BLaER1 (cell line): ENCODE results near the gene OBSCN.

ENCODE experiments used
- H3K27ac ChIP-seq: shearing (Covaris generic); formaldehyde crosslinking; 2 replicates; pipeline ENCODE4 v1.8.1; 2022
- H3K27me3 ChIP-seq: shearing (Covaris generic); formaldehyde crosslinking; 2 replicates; pipeline ENCODE4 v1.8.1; 2022
- H3K36me3 ChIP-seq: shearing (Covaris generic); formaldehyde crosslinking; 2 replicates; pipeline ENCODE4 v1.8.1; 2022
- H3K4me1 ChIP-seq: shearing (Covaris generic); formaldehyde crosslinking; 2 replicates; pipeline ENCODE4 v1.8.1; 2022
- H3K4me2 ChIP-seq: shearing (Covaris generic); formaldehyde crosslinking; 2 replicates; pipeline ENCODE4 v1.8.1; 2022
- H3K4me3 ChIP-seq: shearing (Covaris generic); formaldehyde crosslinking; 2 replicates; pipeline ENCODE4 v1.8.1; 2022
- H3K9ac ChIP-seq: shearing (Covaris generic); formaldehyde crosslinking; 2 replicates; pipeline ENCODE4 v1.8.1; 2022
- H3K9me3 ChIP-seq: shearing (Covaris generic); formaldehyde crosslinking; 2 replicates; pipeline ENCODE4 v1.8.1; 2022
- H4K20me1 ChIP-seq: shearing (Covaris generic); formaldehyde crosslinking; 2 replicates; pipeline ENCODE4 v1.8.1; 2022
- Cebpa-rat ChIP-seq: shearing (Covaris generic); IDR thresholded peaks from 2 replicates; pipeline ENCODE4 v1.8.1; 2022

OBSCN gene

GRCh38 chr1:228289239-228289849 is 81.5 kb downstream of the OBSCN start:
- Histone ChIP-seq H3K9ac (no peak overlapping the region), H3K36me3 (peaks cover 71% of the 10 kb centered on the region)

GRCh38 chr1:228289996-228290881 is 82.4 kb downstream of the OBSCN start:
- no peak overlapping the region for H3K4me2 ChIP-seq
- no peaks in the 10 kb centered on the region for H3K4me1 ChIP-seq
- no peaks in the 10 kb centered on the region for H3K9me3 ChIP-seq
- peaks cover 71% of the 10 kb centered on the region for H3K36me3 ChIP-seq
- H3K27me3 ChIP-seq, result no peaks in the 10 kb centered on the region
- H4K20me1 ChIP-seq, result no peaks in the 10 kb centered on the region
- no peak for TF ChIP-seq Cebpa-rat
- H3K9ac ChIP-seq, result no peak overlapping the region
- H3K27ac ChIP-seq, result no peak overlapping the region
- no peak overlapping the region for H3K4me3 ChIP-seq

More at GRCh38 chr1:228289239-228289849, 81.5 kb downstream of the OBSCN start:
- TF ChIP-seq Cebpa-rat, result no peak
- no peaks in the 10 kb centered on the region for H3K27me3 ChIP-seq
- H3K9me3 ChIP-seq, result no peaks in the 10 kb centered on the region
- H4K20me1 ChIP-seq, result 0 out of 2 replicates have a peak, but pooled peaks cover under 1% of the 10 kb centered on the region
- H3K4me1 ChIP-seq, result no peaks in the 10 kb centered on the region
- H3K27ac ChIP-seq, result no peak overlapping the region
- no peak overlapping the region for H3K4me3 ChIP-seq
- no peak overlapping the region for H3K4me2 ChIP-seq

GRCh38 chr1:228291906-228292608 is 84.2 kb downstream of the OBSCN start:
- no peak overlapping the region for H3K4me3 ChIP-seq
- H3K27ac ChIP-seq, result no peak overlapping the region
- H3K9ac ChIP-seq, result no peak overlapping the region
- no peaks in the 10 kb centered on the region for H3K27me3 ChIP-seq
- H3K36me3 ChIP-seq, result peaks cover 66% of the 10 kb centered on the region
- H4K20me1 ChIP-seq, result no peaks in the 10 kb centered on the region
- TF ChIP-seq Cebpa-rat, result no peak
- 0 out of 2 replicates have a peak, but pooled peaks cover 2% of the 10 kb centered on the region for H3K9me3 ChIP-seq
- H3K4me1 ChIP-seq, result no peaks in the 10 kb centered on the region
- no peak overlapping the region for H3K4me2 ChIP-seq

- no peak for TF ChIP-seq Cebpa-rat
These were observed 84.7 kb downstream of the OBSCN start for GRCh38 chr1:228292609-228292911.

GRCh38 chr1:228293393-228293792 is 85.5 kb downstream of the OBSCN start:
- Histone ChIP-seq H3K4me1 (no peaks in the 10 kb centered on the region), H3K9ac (no peak overlapping the region), H3K27ac (no peak overlapping the region), H3K4me2 (no peak overlapping the region), H4K20me1 (no peaks in the 10 kb centered on the region), H3K4me3 (no peak overlapping the region), H3K9me3 (peaks cover 10% of the 10 kb centered on the region; the same call in 1 of the 2 replicates), H3K27me3 (no peaks in the 10 kb centered on the region), H3K36me3 (peaks cover 67% of the 10 kb centered on the region)
- no peak for TF ChIP-seq Cebpa-rat

More at GRCh38 chr1:228292609-228292911, 84.7 kb downstream of the OBSCN start:
- Histone ChIP-seq H3K27ac (no peak overlapping the region), H3K27me3 (no peaks in the 10 kb centered on the region), H3K9me3 (peaks cover 7% of the 10 kb centered on the region; the same call in 1 of the 2 replicates), H4K20me1 (no peaks in the 10 kb centered on the region), H3K36me3 (peaks cover 69% of the 10 kb centered on the region), H3K9ac (no peak overlapping the region), H3K4me2 (no peak overlapping the region), H3K4me3 (no peak overlapping the region), H3K4me1 (no peaks in the 10 kb centered on the region)

GRCh38 chr1:228293816-228294500 is 86.1 kb downstream of the OBSCN start:
- TF ChIP-seq Cebpa-rat, result no peak
- Histone ChIP-seq H3K4me3 (no peak overlapping the region), H3K27me3 (no peaks in the 10 kb centered on the region), H3K4me2 (no peak overlapping the region), H3K4me1 (no peaks in the 10 kb centered on the region), H3K9ac (no peak overlapping the region), H3K36me3 (peaks cover 67% of the 10 kb centered on the region), H3K27ac (no peak overlapping the region), H4K20me1 (no peaks in the 10 kb centered on the region), H3K9me3 (peaks cover 11% of the 10 kb centered on the region)

- H3K27me3 ChIP-seq, result no peaks in the 10 kb centered on the region
- H3K4me1 ChIP-seq, result no peaks in the 10 kb centered on the region
- no peak for TF ChIP-seq Cebpa-rat
- no peak overlapping the region for H3K9ac ChIP-seq
- H3K36me3 ChIP-seq, result peaks cover 70% of the 10 kb centered on the region
- no peak overlapping the region for H3K27ac ChIP-seq
- peaks cover 15% of the 10 kb centered on the region for H3K9me3 ChIP-seq
- H4K20me1 ChIP-seq, result no peaks in the 10 kb centered on the region
- no peak overlapping the region for H3K4me2 ChIP-seq
- H3K4me3 ChIP-seq, result no peak overlapping the region
These were observed 86.9 kb downstream of the OBSCN start for GRCh38 chr1:228294717-228295116.

- Histone ChIP-seq H4K20me1 (no peaks in the 10 kb centered on the region), H3K36me3 (peaks cover 70% of the 10 kb centered on the region), H3K9me3 (peaks cover 19% of the 10 kb centered on the region), H3K27ac (no peak overlapping the region), H3K4me3 (no peak overlapping the region), H3K4me2 (no peak overlapping the region), H3K4me1 (no peaks in the 10 kb centered on the region), H3K27me3 (no peaks in the 10 kb centered on the region), H3K9ac (no peak overlapping the region)
- TF ChIP-seq Cebpa-rat, result no peak
These were observed 87.4 kb downstream of the OBSCN start for GRCh38 chr1:228295201-228295600.

- Histone ChIP-seq H4K20me1 (no peaks in the 10 kb centered on the region), H3K4me3 (no peak overlapping the region), H3K4me1 (no peaks in the 10 kb centered on the region), H3K27me3 (no peaks in the 10 kb centered on the region), H3K4me2 (no peak overlapping the region), H3K9me3 (peaks cover 27% of the 10 kb centered on the region), H3K9ac (no peak overlapping the region), H3K27ac (no peak overlapping the region), H3K36me3 (peaks cover 72% of the 10 kb centered on the region)
- no peak for TF ChIP-seq Cebpa-rat
These were observed 88.1 kb downstream of the OBSCN start for GRCh38 chr1:228295981-228296380.
